ENCODE data around the gene CUL5. TPM values are rescaled to one million over a fixed set of nuclear protein-coding genes. Genes with fewer than 3 reads are reported as not detected.

CUL5 gene
- total and polyA plus RNA-seq, 5 donors from 2014 or later = 24.9 to 53.1 (median 36.1) TPM

DNA sequence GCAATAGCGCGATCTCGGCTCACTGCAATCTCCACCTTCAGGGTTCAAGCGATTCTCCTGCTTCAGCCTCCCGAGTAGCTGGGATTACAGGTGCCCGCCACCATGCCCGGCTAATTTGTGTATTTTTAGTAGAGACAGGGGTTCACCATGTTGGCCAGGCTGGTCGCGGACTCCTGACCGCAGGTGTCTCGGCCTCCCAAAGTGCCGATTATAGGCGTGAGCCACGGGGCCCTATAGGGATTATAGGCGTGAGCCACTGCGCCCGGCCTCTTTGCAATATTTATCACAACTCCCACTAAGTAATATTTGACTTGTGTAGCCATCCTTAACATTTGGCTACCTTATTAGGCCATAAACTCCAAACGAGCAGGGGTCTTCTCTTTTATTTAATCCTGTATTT is 879 bp upstream of the CUL5 start:
- no peaks in the 10 kb centered on the region for H3K36me3 ChIP-seq (ENCODE audit: control insufficient read depth, insufficient read depth, low read length)
- no peak overlapping the region for H3K27ac ChIP-seq (ENCODE audit: insufficient read depth, low read length, poor library complexity, severe bottlenecking)
- Mint-ChIP-seq H3K27me3 (peaks cover 6% of the 10 kb centered on the region), H3K4me1 (peaks cover 4 to 24% (median 10%) of the 10 kb centered on the region in 4 donors), H3K36me3 (no peaks in the 10 kb centered on the region), H3K4me3 (peak overlapping the region in 2 of 4 donors; percentile 98 to 100), H3K27ac (peak overlapping the region in 2 of 3 donors; percentile 46 to 98), H3K9me3 (no peaks in the 10 kb centered on the region)
- DNase-seq (no peak), ATAC-seq (ENCODE audit: low read depth in 2 of 2) (no peak)
- H3K27me3 ChIP-seq (ENCODE audit: control insufficient read depth, insufficient read depth, low read length) = no peaks in the 10 kb centered on the region
- H3K4me1 ChIP-seq (ENCODE audit: control insufficient read depth, insufficient read depth, low read length, poor library complexity, severe bottlenecking) = peaks cover 17% of the 10 kb centered on the region
- no peaks in the 10 kb centered on the region for H3K9me3 ChIP-seq (ENCODE audit: control insufficient read depth in 2 of 2, low read length in 2 of 2)
- H3K4me3 ChIP-seq (ENCODE audit: low read depth, low read length) = no peak overlapping the region

DNA sequence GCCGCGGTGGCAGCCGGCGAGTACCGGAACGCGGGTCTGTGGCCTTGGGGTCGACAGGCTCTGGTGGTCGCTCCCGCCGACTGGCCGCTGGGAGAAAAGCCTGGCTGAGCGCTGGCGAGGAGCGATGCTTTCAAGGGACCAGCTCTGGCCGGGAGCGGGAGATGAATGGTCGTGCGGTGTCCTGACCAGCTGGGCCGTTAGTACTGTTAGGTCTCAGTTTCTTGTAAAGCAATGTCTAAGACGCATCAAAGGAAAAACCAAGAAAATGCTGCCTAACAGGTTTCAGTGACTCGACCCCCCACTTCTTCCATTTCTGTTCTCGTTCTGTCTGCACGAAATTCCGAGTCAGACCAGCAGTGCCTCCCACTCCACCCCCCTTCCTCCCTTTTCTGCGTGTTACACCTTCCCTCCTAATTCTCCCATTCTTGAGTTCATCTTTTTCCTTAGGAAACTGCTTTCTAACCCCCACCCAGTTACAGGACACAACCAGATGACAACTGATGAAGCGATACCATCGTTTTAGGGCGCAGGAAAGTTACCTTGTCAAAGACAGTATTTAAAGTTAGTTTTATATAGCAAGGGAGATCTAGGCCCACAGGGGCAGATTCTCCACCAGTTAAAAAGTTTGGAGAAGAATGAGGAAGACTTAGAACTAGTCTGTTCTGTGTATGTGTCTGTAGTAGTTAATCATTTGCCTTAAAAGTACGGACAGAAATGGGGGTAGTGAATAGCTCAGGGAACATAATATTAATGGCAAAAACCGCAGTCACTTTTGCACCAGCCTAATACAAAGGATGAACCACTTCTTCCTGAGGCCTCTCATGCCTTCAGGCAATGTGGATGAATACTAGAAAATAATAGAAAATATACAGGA is 1.0 kb downstream of the CUL5 start:
- DNase-seq (peak in 1 of 3 donors; percentile 10), ATAC-seq (ENCODE audit: low read depth in 2 of 2) (peak in 1 of 2 donors; percentile 1)
- Mint-ChIP-seq H3K36me3 (no peaks in the 10 kb centered on the region), H3K27ac (peak overlapping the region; percentile 97 to 100 (median 98)), H3K4me3 (peak overlapping the region in 2 of 4 donors; percentile 98 to 100), H3K27me3 (no peaks in the 10 kb centered on the region), H3K9me3 (no peaks in the 10 kb centered on the region), H3K4me1 (peaks cover 4 to 27% (median 11%) of the 10 kb centered on the region in 4 donors)
- no peaks in the 10 kb centered on the region for H3K9me3 ChIP-seq (ENCODE audit: control insufficient read depth in 2 of 2, low read length in 2 of 2)
- H3K27me3 ChIP-seq (ENCODE audit: control insufficient read depth, insufficient read depth, low read length) = no peaks in the 10 kb centered on the region
- peak overlapping the region; percentile 98 for H3K4me3 ChIP-seq (ENCODE audit: low read depth, low read length)
- H3K4me1 ChIP-seq (ENCODE audit: control insufficient read depth, insufficient read depth, low read length, poor library complexity, severe bottlenecking) = peaks cover 17% of the 10 kb centered on the region
- H3K36me3 ChIP-seq (ENCODE audit: control insufficient read depth, insufficient read depth, low read length) = peaks cover 5% of the 10 kb centered on the region
- H3K27ac ChIP-seq (ENCODE audit: insufficient read depth, low read length, poor library complexity, severe bottlenecking) = peak overlapping the region; percentile 90

DNA sequence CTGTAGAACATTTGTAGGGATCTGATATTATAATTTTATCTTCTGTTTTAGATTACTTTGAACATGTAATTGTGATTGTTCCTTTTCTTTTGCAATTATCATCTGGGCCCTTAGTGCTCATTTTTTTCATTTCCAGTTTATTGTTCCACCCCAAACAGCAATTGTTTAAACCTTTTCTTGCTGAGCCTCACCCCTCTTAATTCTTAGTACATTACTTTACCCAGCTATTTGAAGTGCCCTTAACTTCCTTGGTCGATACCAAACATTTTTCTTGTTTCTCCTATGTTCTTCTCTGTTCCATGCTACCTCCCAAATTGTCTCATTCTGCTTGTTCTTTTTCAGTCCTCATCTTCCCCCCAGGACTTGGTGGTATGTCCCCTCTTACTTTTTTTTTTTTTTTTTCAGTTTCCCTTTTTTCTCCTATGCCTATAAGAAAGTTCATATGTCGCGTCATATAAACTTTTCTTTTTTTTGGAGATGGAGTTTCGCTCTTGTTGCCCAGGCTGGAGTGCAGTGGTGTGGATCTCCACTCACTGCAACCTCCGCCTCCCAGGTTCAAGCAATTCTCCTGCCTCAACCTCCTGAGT is 3.5 kb downstream of the CUL5 start:
- ATAC-seq (ENCODE audit: low read depth in 2 of 2) (no peak), DNase-seq (no peak)
- Mint-ChIP-seq H3K27ac (no peak overlapping the region), H3K36me3 (peaks cover 10% of the 10 kb centered on the region), H3K9me3 (no peaks in the 10 kb centered on the region), H3K27me3 (no peaks in the 10 kb centered on the region), H3K4me3 (no peak overlapping the region), H3K4me1 (peaks cover 19 to 50% (median 22%) of the 10 kb centered on the region in 4 donors)
- Histone ChIP-seq H3K4me3 (ENCODE audit: low read depth, low read length) (peak overlapping the region; percentile 32), H3K4me1 (ENCODE audit: control insufficient read depth, insufficient read depth, low read length, poor library complexity, severe bottlenecking) (peaks cover 23% of the 10 kb centered on the region), H3K9me3 (ENCODE audit: control insufficient read depth in 2 of 2, low read length in 2 of 2) (no peaks in the 10 kb centered on the region), H3K27ac (ENCODE audit: insufficient read depth, low read length, poor library complexity, severe bottlenecking) (no peak overlapping the region), H3K36me3 (ENCODE audit: control insufficient read depth, insufficient read depth, low read length) (peaks cover 9% of the 10 kb centered on the region), H3K27me3 (ENCODE audit: control insufficient read depth, insufficient read depth, low read length) (no peaks in the 10 kb centered on the region)

DNA sequence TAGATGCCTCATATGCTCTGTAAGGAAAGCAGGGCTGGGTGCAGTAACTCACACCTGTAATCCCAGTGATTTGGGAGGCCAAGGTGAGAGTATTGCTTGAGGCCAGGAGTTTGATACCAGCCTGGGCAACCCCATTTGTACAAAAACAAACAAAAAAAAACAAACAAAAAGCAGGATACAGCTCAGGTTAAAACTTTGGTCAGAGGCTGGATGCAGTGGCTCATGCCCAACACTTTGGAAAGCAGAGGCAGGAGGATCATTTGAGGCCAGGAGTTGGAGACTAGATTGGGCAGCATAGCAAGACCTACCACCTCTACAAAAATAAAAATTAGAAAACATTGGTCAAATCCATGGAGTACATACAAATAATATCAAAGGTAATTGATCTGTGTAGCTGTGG is 7.9 kb downstream of the CUL5 start:
- Histone ChIP-seq H3K4me3 (ENCODE audit: low read depth, low read length) (no peak overlapping the region), H3K9me3 (ENCODE audit: control insufficient read depth in 2 of 2, low read length in 2 of 2) (no peaks in the 10 kb centered on the region), H3K36me3 (ENCODE audit: control insufficient read depth, insufficient read depth, low read length) (peaks cover 9% of the 10 kb centered on the region), H3K4me1 (ENCODE audit: control insufficient read depth, insufficient read depth, low read length, poor library complexity, severe bottlenecking) (peaks cover 24% of the 10 kb centered on the region), H3K27ac (ENCODE audit: insufficient read depth, low read length, poor library complexity, severe bottlenecking) (no peak overlapping the region), H3K27me3 (ENCODE audit: control insufficient read depth, insufficient read depth, low read length) (no peaks in the 10 kb centered on the region)
- Mint-ChIP-seq H3K4me3 (peak overlapping the region in 1 of 4 donors; percentile 52), H3K36me3 (peaks cover 13% of the 10 kb centered on the region), H3K27me3 (no peaks in the 10 kb centered on the region), H3K27ac (peak overlapping the region in 1 of 3 donors; percentile 82), H3K9me3 (no peaks in the 10 kb centered on the region), H3K4me1 (peaks cover 25 to 63% (median 34%) of the 10 kb centered on the region in 4 donors)
- no peak for DNase-seq
- ATAC-seq (ENCODE audit: low read depth in 2 of 2) = no peak

DNA sequence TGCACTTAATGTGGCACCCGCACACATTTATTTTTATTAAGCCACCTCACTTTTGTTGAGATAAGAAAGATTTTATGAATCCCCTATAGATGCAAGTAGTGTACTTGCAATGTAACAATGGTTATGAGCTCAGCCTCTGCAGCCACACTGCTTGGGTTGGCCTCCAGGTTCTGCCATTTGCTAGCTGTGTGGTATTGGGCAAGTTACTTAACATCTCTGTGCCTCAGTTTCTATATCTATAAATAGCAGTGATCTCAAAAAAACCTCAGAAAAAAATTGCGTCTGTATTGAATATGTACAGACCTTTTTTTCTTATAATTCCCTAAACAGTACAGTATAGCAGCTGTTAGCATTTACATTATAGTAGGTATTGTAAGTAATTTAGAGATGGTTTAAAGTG is 10.0 kb downstream of the CUL5 start:
- Histone ChIP-seq H3K27me3 (ENCODE audit: control insufficient read depth, insufficient read depth, low read length) (no peaks in the 10 kb centered on the region), H3K4me3 (ENCODE audit: low read depth, low read length) (no peak overlapping the region), H3K27ac (ENCODE audit: insufficient read depth, low read length, poor library complexity, severe bottlenecking) (no peak overlapping the region), H3K4me1 (ENCODE audit: control insufficient read depth, insufficient read depth, low read length, poor library complexity, severe bottlenecking) (peaks cover 26% of the 10 kb centered on the region), H3K36me3 (ENCODE audit: control insufficient read depth, insufficient read depth, low read length) (peaks cover 8% of the 10 kb centered on the region), H3K9me3 (ENCODE audit: control insufficient read depth in 2 of 2, low read length in 2 of 2) (no peaks in the 10 kb centered on the region)
- H3K27ac Mint-ChIP-seq = no peak overlapping the region
- ATAC-seq (ENCODE audit: low read depth in 2 of 2) (no peak), DNase-seq (no peak)
- peak overlapping the region in 1 of 4 donors; percentile 33 for H3K4me3 Mint-ChIP-seq
- peaks cover 13% of the 10 kb centered on the region for H3K36me3 Mint-ChIP-seq
- H3K4me1 Mint-ChIP-seq = peaks cover 36 to 82% (median 45%) of the 10 kb centered on the region in 4 donors
- H3K9me3 Mint-ChIP-seq = no peaks in the 10 kb centered on the region
- no peaks in the 10 kb centered on the region for H3K27me3 Mint-ChIP-seq

DNA sequence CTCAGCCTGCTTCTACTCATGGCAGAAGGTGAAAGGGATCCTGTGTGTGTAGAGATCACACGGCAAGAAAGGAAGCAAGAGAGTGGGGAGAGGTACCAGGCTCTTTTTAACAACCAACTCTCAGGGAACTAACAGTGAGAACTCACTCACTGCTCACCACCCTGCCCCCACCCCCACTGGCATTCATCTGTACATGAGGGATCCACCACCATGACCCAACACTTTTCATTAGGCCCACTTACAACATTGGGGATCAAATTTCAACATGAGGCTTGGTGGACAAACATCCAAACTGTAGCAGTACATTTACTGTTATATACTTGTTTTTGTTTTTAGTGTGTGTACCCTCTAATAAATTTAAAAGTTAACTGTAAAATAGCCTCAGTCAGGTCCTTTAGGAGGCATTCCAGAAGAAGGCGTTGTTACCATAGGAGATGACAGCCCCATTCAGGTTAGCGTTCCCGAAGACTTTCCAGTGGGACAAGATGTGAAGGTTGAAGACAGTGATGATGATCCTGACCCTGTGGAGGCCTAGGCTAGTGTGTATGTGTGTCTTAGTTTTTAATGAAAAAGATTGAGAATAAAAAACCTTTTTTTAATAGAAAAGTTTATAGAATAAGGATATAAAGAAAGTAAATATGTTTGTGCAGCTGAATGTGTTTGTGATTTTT is 11.3 kb downstream of the CUL5 start:
- Mint-ChIP-seq H3K27ac (no peak overlapping the region), H3K4me3 (peak overlapping the region in 1 of 4 donors; percentile 31), H3K4me1 (peaks cover 44 to 89% (median 54%) of the 10 kb centered on the region in 4 donors)

DNA sequence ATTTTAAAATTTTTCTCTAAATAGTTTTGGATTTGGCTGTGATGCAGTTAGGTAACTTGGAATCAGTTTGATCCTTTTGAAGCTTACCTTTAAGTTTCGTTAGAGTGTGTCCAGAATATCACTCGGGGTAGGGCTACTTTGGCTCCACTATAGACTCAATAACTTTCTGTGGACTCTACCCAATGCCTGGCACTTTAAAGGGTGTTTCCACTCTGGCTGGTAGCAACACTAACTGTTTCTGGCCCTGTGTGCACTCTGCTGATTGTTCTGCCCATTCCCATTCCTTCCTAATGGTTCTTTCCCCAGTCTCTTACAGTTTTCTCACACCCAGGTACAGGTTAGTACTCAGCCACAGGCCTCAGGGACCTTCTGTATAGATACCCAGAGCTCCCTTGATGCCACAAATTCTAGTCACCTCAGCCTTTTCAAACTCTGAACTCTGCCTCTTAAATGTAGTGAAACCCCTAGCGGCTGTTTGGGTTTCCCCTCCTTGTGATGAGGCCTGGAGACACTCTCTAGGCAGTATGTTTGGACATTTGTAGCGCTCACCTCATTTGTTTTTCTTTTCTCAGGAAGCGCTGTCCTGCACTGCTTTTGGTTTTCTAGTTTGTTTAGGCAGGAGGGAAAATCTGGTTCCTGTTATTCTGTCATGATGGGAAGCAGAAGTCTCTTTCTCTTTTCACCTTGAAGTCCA is 16.8 kb downstream of the CUL5 start:
- H3K4me3 ChIP-seq (ENCODE audit: low read depth, low read length) = peak overlapping the region; percentile 28
- H3K36me3 Mint-ChIP-seq = peaks cover 15% of the 10 kb centered on the region
- no peaks in the 10 kb centered on the region for H3K27me3 Mint-ChIP-seq
- H3K27me3 ChIP-seq (ENCODE audit: control insufficient read depth, insufficient read depth, low read length) = no peaks in the 10 kb centered on the region
- H3K9me3 ChIP-seq (ENCODE audit: control insufficient read depth in 2 of 2, low read length in 2 of 2) = no peaks in the 10 kb centered on the region
- peaks cover 6% of the 10 kb centered on the region for H3K4me1 ChIP-seq (ENCODE audit: control insufficient read depth, insufficient read depth, low read length, poor library complexity, severe bottlenecking)
- DNase-seq (peak in 1 of 3 donors; percentile 20), ATAC-seq (ENCODE audit: low read depth in 2 of 2) (no peak)
- H3K36me3 ChIP-seq (ENCODE audit: control insufficient read depth, insufficient read depth, low read length) = no peaks in the 10 kb centered on the region
- H3K27ac Mint-ChIP-seq = peak overlapping the region in 2 of 3 donors; percentile 27 to 77
- peak overlapping the region in 1 of 4 donors; percentile 22 for H3K4me3 Mint-ChIP-seq
- H3K4me1 Mint-ChIP-seq = peaks cover 52 to 67% (median 60%) of the 10 kb centered on the region in 4 donors
- H3K27ac ChIP-seq (ENCODE audit: insufficient read depth, low read length, poor library complexity, severe bottlenecking) = no peak overlapping the region
- no peaks in the 10 kb centered on the region for H3K9me3 Mint-ChIP-seq

More for the DNA sequence above, 11.3 kb downstream of the CUL5 start:
- Mint-ChIP-seq H3K27me3 (no peaks in the 10 kb centered on the region), H3K36me3 (peaks cover 13% of the 10 kb centered on the region), H3K9me3 (no peaks in the 10 kb centered on the region)
- DNase-seq = no peak
- Histone ChIP-seq H3K4me3 (ENCODE audit: low read depth, low read length) (no peak overlapping the region), H3K27ac (ENCODE audit: insufficient read depth, low read length, poor library complexity, severe bottlenecking) (no peak overlapping the region), H3K9me3 (ENCODE audit: control insufficient read depth in 2 of 2, low read length in 2 of 2) (no peaks in the 10 kb centered on the region), H3K4me1 (ENCODE audit: control insufficient read depth, insufficient read depth, low read length, poor library complexity, severe bottlenecking) (peaks cover 26% of the 10 kb centered on the region), H3K27me3 (ENCODE audit: control insufficient read depth, insufficient read depth, low read length) (no peaks in the 10 kb centered on the region), H3K36me3 (ENCODE audit: control insufficient read depth, insufficient read depth, low read length) (peaks cover 4% of the 10 kb centered on the region)
- no peak for ATAC-seq (ENCODE audit: low read depth in 2 of 2)
